Measurements from ENCODE around the gene NLRX1. TPM values are rescaled to one million over a fixed set of nuclear protein-coding genes. Genes with fewer than 3 reads are reported as not detected.

NLRX1 gene
- polyA plus RNA-seq, 1 of the 3 experiments (the other 2 are of a cell fraction): 13.7 TPM

DNA sequence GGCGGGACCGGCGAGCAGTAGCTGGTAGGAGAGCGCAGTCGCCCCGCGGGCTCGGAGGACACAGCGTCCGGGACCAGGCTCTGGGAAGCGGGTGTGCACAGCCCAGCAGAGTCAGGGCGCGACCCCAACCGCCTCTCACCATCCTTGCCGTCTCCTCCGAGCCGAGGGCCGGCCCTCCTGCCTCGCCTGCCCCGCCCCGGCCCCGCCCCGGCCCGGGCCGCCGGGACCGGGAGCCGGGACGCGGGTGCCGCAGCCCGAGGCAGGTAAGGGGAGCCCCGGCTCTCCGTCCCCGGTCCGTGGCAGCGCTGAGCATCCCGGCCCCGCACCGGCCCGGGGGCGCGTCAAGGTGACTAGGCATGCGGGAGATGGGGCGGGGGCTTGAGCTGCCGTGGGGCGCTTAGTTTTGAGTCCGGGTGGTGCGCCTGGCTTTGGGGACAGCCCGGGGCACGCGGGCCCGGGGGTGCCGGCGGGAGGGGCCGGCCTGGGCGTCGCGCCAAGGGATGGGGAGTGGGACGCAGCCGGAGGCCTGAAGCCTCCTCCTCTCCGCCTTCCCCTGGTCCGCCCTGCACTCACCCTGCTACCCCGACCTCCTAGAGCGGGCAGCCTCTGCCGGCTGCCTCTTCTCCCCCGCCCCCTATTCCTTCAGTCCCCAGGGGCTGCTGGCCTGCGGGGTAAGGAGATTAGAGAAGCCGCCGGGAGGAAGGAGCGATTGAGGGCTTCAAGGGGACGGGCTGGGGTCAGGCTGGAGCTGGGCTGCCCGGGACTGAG lies 19.3 kb upstream of the NLRX1 start, which contains the start of gene ABCG4 (continued):
- TF ChIP-seq, protein P1, sequence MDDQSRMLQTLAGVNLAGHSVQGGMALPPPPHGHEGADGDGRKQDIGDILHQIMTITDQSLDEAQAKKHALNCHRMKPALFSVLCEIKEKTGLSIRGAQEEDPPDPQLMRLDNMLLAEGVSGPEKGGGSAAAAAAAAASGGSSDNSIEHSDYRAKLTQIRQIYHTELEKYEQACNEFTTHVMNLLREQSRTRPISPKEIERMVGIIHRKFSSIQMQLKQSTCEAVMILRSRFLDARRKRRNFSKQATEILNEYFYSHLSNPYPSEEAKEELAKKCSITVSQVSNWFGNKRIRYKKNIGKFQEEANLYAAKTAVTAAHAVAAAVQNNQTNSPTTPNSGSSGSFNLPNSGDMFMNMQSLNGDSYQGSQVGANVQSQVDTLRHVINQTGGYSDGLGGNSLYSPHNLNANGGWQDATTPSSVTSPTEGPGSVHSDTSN (IDR thresholded peaks at IDR 0.05): no peak
- TF ChIP-seq, protein P2, sequence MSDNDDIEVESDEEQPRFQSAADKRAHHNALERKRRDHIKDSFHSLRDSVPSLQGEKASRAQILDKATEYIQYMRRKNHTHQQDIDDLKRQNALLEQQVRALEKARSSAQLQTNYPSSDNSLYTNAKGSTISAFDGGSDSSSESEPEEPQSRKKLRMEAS (IDR thresholded peaks at IDR 0.05; ENCODE audit: low read depth): no peak
- TF ChIP-seq POLR2AphosphoS5 (IDR thresholded peaks at IDR 0.05; ENCODE audit: low read depth, low read length) (no peak), TCF12 (IDR thresholded peaks at IDR 0.05) (no peak)
- TF ChIP-seq, protein P3, sequence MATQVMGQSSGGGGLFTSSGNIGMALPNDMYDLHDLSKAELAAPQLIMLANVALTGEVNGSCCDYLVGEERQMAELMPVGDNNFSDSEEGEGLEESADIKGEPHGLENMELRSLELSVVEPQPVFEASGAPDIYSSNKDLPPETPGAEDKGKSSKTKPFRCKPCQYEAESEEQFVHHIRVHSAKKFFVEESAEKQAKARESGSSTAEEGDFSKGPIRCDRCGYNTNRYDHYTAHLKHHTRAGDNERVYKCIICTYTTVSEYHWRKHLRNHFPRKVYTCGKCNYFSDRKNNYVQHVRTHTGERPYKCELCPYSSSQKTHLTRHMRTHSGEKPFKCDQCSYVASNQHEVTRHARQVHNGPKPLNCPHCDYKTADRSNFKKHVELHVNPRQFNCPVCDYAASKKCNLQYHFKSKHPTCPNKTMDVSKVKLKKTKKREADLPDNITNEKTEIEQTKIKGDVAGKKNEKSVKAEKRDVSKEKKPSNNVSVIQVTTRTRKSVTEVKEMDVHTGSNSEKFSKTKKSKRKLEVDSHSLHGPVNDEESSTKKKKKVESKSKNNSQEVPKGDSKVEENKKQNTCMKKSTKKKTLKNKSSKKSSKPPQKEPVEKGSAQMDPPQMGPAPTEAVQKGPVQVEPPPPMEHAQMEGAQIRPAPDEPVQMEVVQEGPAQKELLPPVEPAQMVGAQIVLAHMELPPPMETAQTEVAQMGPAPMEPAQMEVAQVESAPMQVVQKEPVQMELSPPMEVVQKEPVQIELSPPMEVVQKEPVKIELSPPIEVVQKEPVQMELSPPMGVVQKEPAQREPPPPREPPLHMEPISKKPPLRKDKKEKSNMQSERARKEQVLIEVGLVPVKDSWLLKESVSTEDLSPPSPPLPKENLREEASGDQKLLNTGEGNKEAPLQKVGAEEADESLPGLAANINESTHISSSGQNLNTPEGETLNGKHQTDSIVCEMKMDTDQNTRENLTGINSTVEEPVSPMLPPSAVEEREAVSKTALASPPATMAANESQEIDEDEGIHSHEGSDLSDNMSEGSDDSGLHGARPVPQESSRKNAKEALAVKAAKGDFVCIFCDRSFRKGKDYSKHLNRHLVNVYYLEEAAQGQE (IDR thresholded peaks at IDR 0.05; ENCODE audit: low read depth, low read length): no peak

DNA sequence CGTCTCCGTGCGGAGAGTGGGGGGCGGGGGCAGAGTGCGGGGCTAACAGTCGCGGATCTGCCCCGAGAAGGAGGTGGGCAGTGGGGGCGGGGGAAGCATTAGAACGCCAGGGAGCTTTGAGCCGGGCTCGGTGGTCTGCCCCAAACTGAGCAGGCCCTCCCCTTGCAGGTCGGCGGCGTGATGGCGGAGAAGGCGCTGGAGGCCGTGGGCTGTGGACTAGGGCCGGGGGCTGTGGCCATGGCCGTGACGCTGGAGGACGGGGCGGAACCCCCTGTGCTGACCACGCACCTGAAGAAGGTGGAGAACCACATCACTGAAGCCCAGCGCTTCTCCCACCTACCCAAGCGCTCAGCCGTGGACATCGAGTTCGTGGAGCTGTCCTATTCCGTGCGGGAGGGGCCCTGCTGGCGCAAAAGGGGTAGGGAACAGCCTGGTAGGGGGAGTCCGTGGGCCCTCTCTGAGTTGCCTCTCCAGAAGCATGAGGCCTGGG lies 18.7 kb upstream of the NLRX1 start:
- CTCF ChIA-PET: interaction anchor here (0.8 to 8.9 kb wide), 10 partner anchors 10 to 173 kb away, joined by 3 to 48 read pairs (median 4); partner anchors contain the start of genes DPAGT1 and NLRX1
- Histone ChIP-seq H3K27me3 (ENCODE audit: insufficient read depth) (no peaks in the 10 kb centered on the region), H2AFZ (ENCODE audit: low read depth) (peak overlapping the region; percentile 90), H3F3A (replicated peaks; ENCODE audit: insufficient read depth) (no peaks in the 10 kb centered on the region), H3K4me1 (ENCODE audit: control insufficient read depth in 1 of 2, insufficient read depth in 2 of 2, low read depth in 1 of 2, low read length in 1 of 2) (peaks cover 0 to 12% of the 10 kb centered on the region in 2 experiments; a peak in 1 of 4 replicates), H3K79me2 (ENCODE audit: insufficient read depth) (no peaks in the 10 kb centered on the region), H3K27ac (ENCODE audit: low read depth in 2 of 2, low read length in 1 of 2) (no peak overlapping the region), H3K36me3 (replicated peaks in 1 of 2; ENCODE audit: control insufficient read depth in 1 of 2, insufficient read depth in 2 of 2, low read length in 1 of 2) (no peaks in the 10 kb centered on the region), H3K9me2 (no peaks in the 10 kb centered on the region), H3K4me3 (ENCODE audit: low read depth in 2 of 2, low read length in 1 of 2) (peak overlapping the region in 1 of 2 experiments; percentile 67; a peak in 2 of 4 replicates), H3K4me2 (peak overlapping the region; percentile 91), H4K20me1 (ENCODE audit: insufficient read depth) (no peaks in the 10 kb centered on the region), H3K9me3 (no peaks in the 10 kb centered on the region), H3K9ac (no peak overlapping the region)
- DNase-seq: no peak
- POLR2A ChIA-PET: no interaction called here
- 58% methylated on average over 24 of the region's 33 CpGs for WGBS (ENCODE audit: low lambda C conversion rate)
- TF ChIP-seq SMC3 (IDR thresholded peaks at IDR 0.05; ENCODE audit: low read depth, low read length): no peak
- TF ChIP-seq ELF1 (IDR thresholded peaks at IDR 0.05): no peak
- no peak for TF ChIP-seq TEAD4 (IDR thresholded peaks at IDR 0.05; ENCODE audit: borderline replicate concordance, insufficient read depth)
- no peak for TF ChIP-seq EP300 (IDR thresholded peaks at IDR 0.05; ENCODE audit: borderline replicate concordance in 1 of 2, low read depth in 1 of 2, low read length in 1 of 2)
- TF ChIP-seq FOXM1 (IDR thresholded peaks at IDR 0.05; ENCODE audit: low read depth): no peak
- no peak for TF ChIP-seq NFIC (IDR thresholded peaks at IDR 0.05; ENCODE audit: borderline replicate concordance)
- TF ChIP-seq, protein P1 (IDR thresholded peaks at IDR 0.05): no peak
- TF ChIP-seq MXI1 (IDR thresholded peaks at IDR 0.05; ENCODE audit: low read depth, low read length): no peak
- no peak for TF ChIP-seq NRF1 (IDR thresholded peaks at IDR 0.05; ENCODE audit: low read depth, low read length)
